Measurements from ENCODE around the gene PLEKHH1. TPM values are rescaled to one million over a fixed set of nuclear protein-coding genes. Genes with fewer than 3 reads are reported as not detected.

The PLEKHH1 gene
- polyA plus RNA-seq, 3 donors: 0.23 TPM; not detected in 2

GRCh38 chr14:67514203-67514607 is 18.9 kb upstream of the PLEKHH1 start:
- no peak for DNase-seq
- peaks cover 8 to 43% (median 23%) of the 10 kb centered on the region in 3 donors for H3K27me3 Mint-ChIP-seq (ENCODE audit: low read depth in 3 of 3)
- TF ChIP-seq CTCF (IDR thresholded peaks at IDR 0.05): no peak
- peak overlapping the region; percentile 83 for H3K4me2 ChIP-seq (replicated peaks; ENCODE audit: extremely low read depth, low read length, poor library complexity, severe bottlenecking)
- intact Hi-C loops (cut with micrococcal nuclease): no loop called here
- no peaks in the 10 kb centered on the region for H3K9me3 Mint-ChIP-seq
- peak overlapping the region in 2 of 7 donors; percentile 40 to 80 for H3K27ac Mint-ChIP-seq
- peak overlapping the region; percentile 93 for H2AFZ ChIP-seq (ENCODE audit: insufficient read depth, low read depth, low read length, poor library complexity, severe bottlenecking)
- WGBS (ENCODE audit: insufficient coverage): 82% methylated on average over 5 of the region's 9 CpGs
- H3K4me1 ChIP-seq (ENCODE audit: control insufficient read depth in 1 of 2, insufficient read depth in 2 of 2, low read length in 2 of 2): peaks cover 28 to 44% of the 10 kb centered on the region in 2 donors
- H3K9ac ChIP-seq (ENCODE audit: insufficient read depth, low read length, poor library complexity, severe bottlenecking): peak overlapping the region; percentile 72
- H3K4me3 Mint-ChIP-seq: peak overlapping the region; percentile 92 to 94
- H3K4me1 Mint-ChIP-seq: peaks cover 57% of the 10 kb centered on the region
- peak overlapping the region in 1 of 2 donors; percentile 54 for H3K27ac ChIP-seq (ENCODE audit: low read depth in 1 of 2, low read length in 2 of 2)
- no peaks in the 10 kb centered on the region for H3K9me3 ChIP-seq (replicated peaks in 1 of 2; ENCODE audit: control insufficient read depth in 1 of 2, insufficient read depth in 1 of 2, low read length in 2 of 2)
- no peaks in the 10 kb centered on the region for H3K36me3 Mint-ChIP-seq
- H3K4me3 ChIP-seq (replicated peaks in 1 of 3; ENCODE audit: low read depth in 2 of 3, low read length in 3 of 3): peak overlapping the region; percentile 61 to 78 (median 69)
- no peaks in the 10 kb centered on the region for H3K79me2 ChIP-seq (ENCODE audit: insufficient read depth, low read length)
- H3K36me3 ChIP-seq (replicated peaks in 1 of 2; ENCODE audit: control insufficient read depth in 1 of 2, insufficient read depth in 2 of 2, low read length in 2 of 2): no peaks in the 10 kb centered on the region
- H4K20me1 ChIP-seq (ENCODE audit: insufficient read depth, low read length): no peaks in the 10 kb centered on the region
- H3K27me3 ChIP-seq (ENCODE audit: control insufficient read depth in 2 of 2, insufficient read depth in 2 of 2, low read length in 2 of 2): peaks cover 0 to 8% of the 10 kb centered on the region in 2 donors

- H3K4me3 Mint-ChIP-seq: peak overlapping the region; percentile 92 to 94
- Histone ChIP-seq H4K20me1 (ENCODE audit: insufficient read depth, low read length) (no peaks in the 10 kb centered on the region), H3K27me3 (ENCODE audit: control insufficient read depth in 2 of 2, insufficient read depth in 2 of 2, low read length in 2 of 2) (peaks cover 0 to 8% of the 10 kb centered on the region in 2 donors), H3K4me1 (ENCODE audit: control insufficient read depth in 1 of 2, insufficient read depth in 2 of 2, low read length in 2 of 2) (peaks cover 25 to 44% of the 10 kb centered on the region in 2 donors), H3K27ac (ENCODE audit: low read depth in 1 of 2, low read length in 2 of 2) (peak overlapping the region; percentile 19 to 54), H3K4me2 (replicated peaks; ENCODE audit: extremely low read depth, low read length, poor library complexity, severe bottlenecking) (peak overlapping the region; percentile 83), H3K36me3 (replicated peaks in 1 of 2; ENCODE audit: control insufficient read depth in 1 of 2, insufficient read depth in 2 of 2, low read length in 2 of 2) (no peaks in the 10 kb centered on the region), H3K9ac (ENCODE audit: insufficient read depth, low read length, poor library complexity, severe bottlenecking) (peak overlapping the region; percentile 72), H3K4me3 (replicated peaks in 1 of 3; ENCODE audit: low read depth in 2 of 3, low read length in 3 of 3) (peak overlapping the region; percentile 61 to 78 (median 69)), H2AFZ (ENCODE audit: insufficient read depth, low read depth, low read length, poor library complexity, severe bottlenecking) (peak overlapping the region; percentile 93), H3K9me3 (replicated peaks in 1 of 2; ENCODE audit: control insufficient read depth in 1 of 2, insufficient read depth in 1 of 2, low read length in 2 of 2) (no peaks in the 10 kb centered on the region), H3K79me2 (ENCODE audit: insufficient read depth, low read length) (no peaks in the 10 kb centered on the region)
- DNase-seq: peak; percentile 51 to 64 (median 60)
- peaks cover 51% of the 10 kb centered on the region for H3K4me1 Mint-ChIP-seq
- H3K9me3 Mint-ChIP-seq: no peaks in the 10 kb centered on the region
- under 1% methylated on average over 67 of the region's 75 CpGs for WGBS (ENCODE audit: insufficient coverage)
- TF ChIP-seq CTCF (IDR thresholded peaks at IDR 0.05): no peak
- no peaks in the 10 kb centered on the region for H3K36me3 Mint-ChIP-seq
- intact Hi-C loops (cut with micrococcal nuclease): no loop called here
- peak overlapping the region in 5 of 7 donors; percentile 40 to 82 (median 74) for H3K27ac Mint-ChIP-seq
- peaks cover 10 to 45% (median 24%) of the 10 kb centered on the region in 3 donors for H3K27me3 Mint-ChIP-seq (ENCODE audit: low read depth in 3 of 3)
Measured at GRCh38 chr14:67514650-67515385, 18.3 kb upstream of the PLEKHH1 start.

Data from CD14-positive monocyte (primary cell).